ENCODE results near the gene MTG1.
A peak's percentile ranks its signal among the peaks of the same experiment; 100 is the strongest.

MTG1 gene

GRCh38 chr10:133394064-133394663 lies at the start of gene MTG1:
Gene MTG1 (plus strand): TSS chr10:133394157. CDS start chr10:133394221, 64 bp downstream.
- DNase-seq = peak; percentile 84 to 91

- DNase-seq = no peak
Measured at GRCh38 chr10:133344236-133344635, 49.7 kb upstream of the MTG1 start.

- DNase-seq = no peak
Measured at GRCh38 chr10:133346413-133346812, 47.5 kb upstream of the MTG1 start.

GRCh38 chr10:133347710-133348517 lies 46.0 kb upstream of the MTG1 start:
- no peak for DNase-seq

- no peak for DNase-seq
Measured at GRCh38 chr10:133349160-133349568, 44.8 kb upstream of the MTG1 start.

- no peak for DNase-seq
Measured at GRCh38 chr10:133349577-133350011, 44.4 kb upstream of the MTG1 start.

- DNase-seq = no peak
Measured at GRCh38 chr10:133350283-133350949, 43.5 kb upstream of the MTG1 start.

- DNase-seq = no peak
Measured at GRCh38 chr10:133350950-133351329, 43.0 kb upstream of the MTG1 start.

- DNase-seq = no peak
Measured at GRCh38 chr10:133351408-133352318, 42.3 kb upstream of the MTG1 start.

GRCh38 chr10:133353202-133353959 lies 40.6 kb upstream of the MTG1 start:
- no peak for DNase-seq

- no peak for DNase-seq
Measured at GRCh38 chr10:133353988-133354605, 39.9 kb upstream of the MTG1 start.

GRCh38 chr10:133354672-133355240 lies 39.2 kb upstream of the MTG1 start:
- DNase-seq = no peak

GRCh38 chr10:133355266-133355665 lies 38.7 kb upstream of the MTG1 start:
- no peak for DNase-seq

GRCh38 chr10:133355991-133356390 lies 38.0 kb upstream of the MTG1 start:
- DNase-seq = no peak

GRCh38 chr10:133356549-133357284 lies 37.2 kb upstream of the MTG1 start:
- no peak for DNase-seq

- peak in 1 of 2 experiments; percentile 56 for DNase-seq
Measured at GRCh38 chr10:133357285-133358161, 36.4 kb upstream of the MTG1 start, which contains the start of gene FUOM. Gene FUOM (minus strand): TSS chr10:133358019. CDS start chr10:133358007, 12 bp downstream.

- DNase-seq = no peak
Measured at GRCh38 chr10:133358162-133358924, 35.6 kb upstream of the MTG1 start.

GRCh38 chr10:133358925-133359310 lies 35.0 kb upstream of the MTG1 start:
- DNase-seq = no peak

Data from SHP77 (cell line).